ENCODE results near the gene SSR1. TPM values are rescaled to one million over a fixed set of nuclear protein-coding genes. Genes with fewer than 3 reads are reported as not detected.

SSR1 gene
- polyA plus RNA-seq, 1 experiment = 173 TPM

DNA sequence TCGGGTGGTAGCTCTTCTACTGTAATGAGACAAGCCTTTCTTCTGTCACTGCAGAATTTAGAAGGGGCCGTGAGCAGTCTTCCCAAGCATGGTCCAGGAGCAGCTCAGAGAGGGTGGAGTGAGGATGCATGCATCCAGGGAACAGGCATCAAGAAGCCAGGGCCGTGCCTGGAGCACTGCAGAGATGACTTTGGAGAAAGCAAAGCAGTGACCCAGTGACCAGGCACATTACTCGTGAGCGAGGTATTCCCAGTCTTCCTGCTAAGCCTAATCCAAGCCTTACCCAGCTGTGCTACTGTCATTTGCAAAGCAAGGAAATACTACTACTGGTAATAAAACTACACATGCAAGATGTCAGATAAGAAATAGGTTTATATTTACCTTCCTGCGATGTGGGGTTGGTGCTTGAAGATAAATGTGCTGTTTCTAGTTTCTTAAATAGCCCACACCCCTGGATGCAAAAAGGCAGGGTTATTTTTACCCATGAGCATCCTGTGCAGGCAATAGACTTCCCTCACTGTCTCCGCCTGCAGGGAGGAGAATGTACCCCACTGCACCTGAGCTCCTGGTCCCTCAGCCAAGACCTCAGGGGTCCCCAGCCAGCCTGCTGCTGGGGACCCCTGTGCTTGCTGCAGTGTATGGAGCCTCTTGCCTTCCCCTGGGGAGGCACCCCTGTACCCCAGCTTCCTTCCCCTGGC, 62.9 kb downstream of the SSR1 start:
- H3K27me3 ChIP-seq (ENCODE audit: control insufficient read depth, insufficient read depth, low read length) = no peaks in the 10 kb centered on the region
- CTCF ChIA-PET = interaction anchor here (0.5 to 1.5 kb wide), 4 partner anchors 8 to 575 kb away, joined by 3 to 4 read pairs (median 3); no protein-coding TSS in a partner anchor
- TF ChIP-seq, protein P1, sequence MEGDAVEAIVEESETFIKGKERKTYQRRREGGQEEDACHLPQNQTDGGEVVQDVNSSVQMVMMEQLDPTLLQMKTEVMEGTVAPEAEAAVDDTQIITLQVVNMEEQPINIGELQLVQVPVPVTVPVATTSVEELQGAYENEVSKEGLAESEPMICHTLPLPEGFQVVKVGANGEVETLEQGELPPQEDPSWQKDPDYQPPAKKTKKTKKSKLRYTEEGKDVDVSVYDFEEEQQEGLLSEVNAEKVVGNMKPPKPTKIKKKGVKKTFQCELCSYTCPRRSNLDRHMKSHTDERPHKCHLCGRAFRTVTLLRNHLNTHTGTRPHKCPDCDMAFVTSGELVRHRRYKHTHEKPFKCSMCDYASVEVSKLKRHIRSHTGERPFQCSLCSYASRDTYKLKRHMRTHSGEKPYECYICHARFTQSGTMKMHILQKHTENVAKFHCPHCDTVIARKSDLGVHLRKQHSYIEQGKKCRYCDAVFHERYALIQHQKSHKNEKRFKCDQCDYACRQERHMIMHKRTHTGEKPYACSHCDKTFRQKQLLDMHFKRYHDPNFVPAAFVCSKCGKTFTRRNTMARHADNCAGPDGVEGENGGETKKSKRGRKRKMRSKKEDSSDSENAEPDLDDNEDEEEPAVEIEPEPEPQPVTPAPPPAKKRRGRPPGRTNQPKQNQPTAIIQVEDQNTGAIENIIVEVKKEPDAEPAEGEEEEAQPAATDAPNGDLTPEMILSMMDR (IDR thresholded peaks at IDR 0.05; ENCODE audit: insufficient read depth, low read depth, low read length) = no peak
- H3K4me3 ChIP-seq (ENCODE audit: low read depth, low read length) = no peak overlapping the region
- POLR2A ChIA-PET = interaction anchor here (0.6 kb wide), 1 partner anchor 526 kb away, joined by 4 read pairs; no protein-coding TSS in a partner anchor
- H3K36me3 ChIP-seq (ENCODE audit: control insufficient read depth, insufficient read depth, low read length) = peaks cover 21% of the 10 kb centered on the region
- DNase-seq (ENCODE audit: low read depth) = no peak

DNA sequence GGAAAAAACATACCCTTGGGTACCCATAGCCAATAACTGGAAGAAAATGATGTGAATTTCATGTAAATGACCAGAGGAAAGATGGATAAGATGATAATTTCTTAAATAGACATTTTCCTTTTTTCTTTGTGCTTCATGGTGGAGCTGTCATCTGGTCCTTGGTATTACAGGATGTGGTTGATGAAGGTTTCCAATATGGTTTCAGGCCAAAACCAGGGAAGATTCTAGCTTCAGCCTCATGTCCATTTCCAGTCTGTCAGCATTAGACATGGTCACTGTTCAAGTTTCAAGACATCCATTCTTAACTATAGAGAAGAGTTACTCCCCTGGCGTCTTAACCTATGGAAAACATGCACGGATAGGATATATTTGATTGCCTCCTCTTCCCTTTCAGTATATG, 63.6 kb downstream of the SSR1 start:
- no peaks in the 10 kb centered on the region for H3K27me3 ChIP-seq (ENCODE audit: control insufficient read depth, insufficient read depth, low read length)
- H3K4me3 ChIP-seq (ENCODE audit: low read depth, low read length) = no peak overlapping the region
- TF ChIP-seq, protein P1 (IDR thresholded peaks at IDR 0.05; ENCODE audit: insufficient read depth, low read depth, low read length) = no peak
- CTCF ChIA-PET = interaction anchor here (1.5 kb wide), 1 partner anchor 524 kb away, joined by 4 read pairs; no protein-coding TSS in a partner anchor
- DNase-seq (ENCODE audit: low read depth) = no peak
- POLR2A ChIA-PET = interaction anchor here (0.6 kb wide), 1 partner anchor 525 kb away, joined by 4 read pairs; no protein-coding TSS in a partner anchor
- peaks cover 21% of the 10 kb centered on the region for H3K36me3 ChIP-seq (ENCODE audit: control insufficient read depth, insufficient read depth, low read length)

DNA sequence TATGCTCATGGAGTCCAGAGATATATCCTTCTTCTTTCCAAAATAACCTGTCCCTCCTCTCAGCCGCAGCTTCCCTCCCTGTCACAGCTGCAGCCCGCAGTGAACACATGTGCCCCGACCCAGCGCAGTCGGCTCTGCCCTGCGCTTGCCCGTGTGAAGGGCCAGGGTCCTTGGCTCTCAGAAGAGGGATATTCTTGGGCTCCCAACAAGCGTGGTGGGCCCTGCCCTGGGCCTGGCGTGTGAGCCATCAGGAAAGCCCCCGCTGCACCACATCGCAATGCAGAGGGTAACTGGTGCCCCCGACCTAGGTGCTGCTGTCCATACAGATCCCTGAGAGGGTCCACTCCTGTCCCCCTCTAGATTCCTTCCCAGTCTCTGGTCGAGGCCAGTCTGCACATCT, 65.2 kb downstream of the SSR1 start:
- Histone ChIP-seq H3K27me3 (ENCODE audit: control insufficient read depth, insufficient read depth, low read length) (no peaks in the 10 kb centered on the region), H3K36me3 (ENCODE audit: control insufficient read depth, insufficient read depth, low read length) (peaks cover 21% of the 10 kb centered on the region), H3K4me3 (ENCODE audit: low read depth, low read length) (no peak overlapping the region)
- CTCF ChIA-PET = no interaction called here
- TF ChIP-seq, protein P1 (IDR thresholded peaks at IDR 0.05; ENCODE audit: insufficient read depth, low read depth, low read length) = no peak
- DNase-seq (ENCODE audit: low read depth) = no peak
- POLR2A ChIA-PET = no interaction called here

DNA sequence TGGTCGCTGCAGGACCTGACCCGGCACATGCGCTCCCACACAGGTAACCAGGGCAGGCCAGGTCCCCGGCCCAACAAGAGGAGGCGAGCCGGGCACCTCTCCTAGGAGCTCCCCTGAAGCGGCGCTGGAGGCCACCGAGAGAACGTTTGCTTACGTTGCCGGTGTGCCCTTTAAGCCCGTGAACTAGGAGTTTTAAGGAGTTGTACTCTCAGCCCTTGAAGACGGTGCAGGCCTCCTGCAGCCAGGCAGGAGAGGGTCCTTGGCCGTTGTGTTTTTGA, 65.9 kb downstream of the SSR1 start:
- TF ChIP-seq, protein P1 (IDR thresholded peaks at IDR 0.05; ENCODE audit: insufficient read depth, low read depth, low read length) = no peak
- no peaks in the 10 kb centered on the region for H3K27me3 ChIP-seq (ENCODE audit: control insufficient read depth, insufficient read depth, low read length)
- H3K4me3 ChIP-seq (ENCODE audit: low read depth, low read length) = no peak overlapping the region
- no peak for DNase-seq (ENCODE audit: low read depth)
- H3K36me3 ChIP-seq (ENCODE audit: control insufficient read depth, insufficient read depth, low read length) = peaks cover 20% of the 10 kb centered on the region
- CTCF ChIA-PET = no interaction called here
- POLR2A ChIA-PET = no interaction called here

DNA sequence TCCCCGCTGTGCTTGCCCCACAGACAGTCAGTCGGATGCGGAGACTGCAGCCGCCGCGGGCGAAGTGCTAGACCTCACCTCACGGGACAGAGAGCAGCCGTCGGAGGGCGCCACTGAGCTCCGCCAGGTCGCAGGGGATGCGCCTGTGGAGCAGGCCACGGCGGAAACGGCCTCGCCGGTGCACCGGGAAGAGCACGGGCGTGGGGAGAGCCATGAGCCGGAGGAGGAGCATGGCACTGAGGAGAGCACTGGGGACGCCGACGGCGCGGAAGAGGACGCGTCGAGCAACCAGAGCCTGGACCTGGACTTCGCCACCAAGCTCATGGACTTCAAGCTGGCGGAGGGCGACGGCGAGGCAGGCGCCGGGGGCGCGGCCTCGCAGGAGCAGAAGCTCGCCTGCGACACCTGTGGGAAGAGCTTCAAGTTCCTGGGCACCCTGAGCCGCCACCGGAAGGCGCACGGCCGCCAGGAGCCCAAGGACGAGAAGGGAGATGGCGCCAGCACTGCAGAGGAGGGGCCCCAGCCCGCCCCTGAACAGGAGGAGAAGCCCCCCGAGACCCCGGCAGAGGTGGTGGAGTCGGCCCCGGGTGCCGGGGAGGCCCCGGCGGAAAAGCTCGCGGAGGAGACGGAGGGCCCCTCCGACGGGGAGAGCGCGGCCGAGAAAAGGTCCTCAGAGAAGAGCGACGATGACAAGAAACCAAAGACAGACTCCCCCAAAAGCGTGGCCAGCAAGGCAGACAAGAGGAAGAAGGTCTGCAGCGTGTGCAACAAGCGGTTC, 66.4 kb downstream of the SSR1 start:
- no peak for DNase-seq (ENCODE audit: low read depth)
- TF ChIP-seq, protein P1 (IDR thresholded peaks at IDR 0.05; ENCODE audit: insufficient read depth, low read depth, low read length) = no peak
- H3K36me3 ChIP-seq (ENCODE audit: control insufficient read depth, insufficient read depth, low read length) = peaks cover 20% of the 10 kb centered on the region
- POLR2A ChIA-PET = no interaction called here
- H3K27me3 ChIP-seq (ENCODE audit: control insufficient read depth, insufficient read depth, low read length) = no peaks in the 10 kb centered on the region
- H3K4me3 ChIP-seq (ENCODE audit: low read depth, low read length) = no peak overlapping the region
- CTCF ChIA-PET = interaction anchor here (3.7 kb wide), 1 partner anchor 570 kb away, joined by 19 read pairs; no protein-coding TSS in a partner anchor
